Parathyroid adenoma (tissue), 2 donors: ENCODE data around the gene ABCC9.

Source experiments
- H2AFZ ChIP-seq: fragments of 300-600 bp; sonication (generic); one replicate; pipeline ENCODE4 v1.7.0; 2017; ENCODE audit warnings: antibody characterized with exemption, mild to moderate bottlenecking
- H3K27ac ChIP-seq: fragments of 300-600 bp; sonication (generic); one replicate; pipeline ENCODE4 v1.7.0; 2017
- H3K27me3 ChIP-seq: fragments of 300-600 bp; sonication (generic); one replicate; pipeline ENCODE4 v1.7.0; 2017; ENCODE audit warnings: low read length; ENCODE audit not compliant: control insufficient read depth, insufficient read depth
- H3K36me3 ChIP-seq: fragments of 300-600 bp; sonication (generic); one replicate; pipeline ENCODE4 v1.7.0; 2017; ENCODE audit warnings: low read length; ENCODE audit not compliant: control insufficient read depth, insufficient read depth
- H3K4me1 ChIP-seq: fragments of 300-600 bp; sonication (generic); one replicate; pipeline ENCODE4 v1.7.0; 2017; ENCODE audit warnings: control low read depth
- H3K4me2 ChIP-seq: fragments of 300-600 bp; sonication (generic); one replicate; pipeline ENCODE4 v1.7.0; 2017; ENCODE audit warnings: low read length
- H3K4me3 ChIP-seq: fragments of 300-600 bp; sonication (generic); one replicate; pipeline ENCODE4 v1.7.0; 2017; ENCODE audit warnings: low read depth, low read length
- H3K79me2 ChIP-seq: fragments of 300-600 bp; sonication (generic); one replicate; pipeline ENCODE4 v1.7.0; 2017; ENCODE audit warnings: control low read depth
- H3K9ac ChIP-seq: fragments of 300-600 bp; sonication (generic); one replicate; pipeline ENCODE4 v1.7.0; 2017; ENCODE audit warnings: mild to moderate bottlenecking
- H3K9me3 ChIP-seq: fragments of 300-600 bp; sonication (generic); one replicate; pipeline ENCODE4 v1.7.0; 2017; ENCODE audit warnings: low read length; ENCODE audit not compliant: control insufficient read depth
- CTCF ChIP-seq: fragments of 300-600 bp; sonication (generic); IDR thresholded peaks from one replicate; pipeline ENCODE4 v1.7.0; 2017; ENCODE audit warnings: antibody characterized with exemption, mild to moderate bottlenecking
- donor health status: primary hyperparathyroidism.

The ABCC9 gene

GRCh38 chr12:21895651-21896050 lies 45.6 kb downstream of the ABCC9 start:
- no peak for TF ChIP-seq CTCF
- no peaks in the 10 kb centered on the region for H3K9me3 ChIP-seq
- no peak overlapping the region for H3K4me3 ChIP-seq
- H3K79me2 ChIP-seq: no peaks in the 10 kb centered on the region
- H2AFZ ChIP-seq: no peak overlapping the region
- H3K4me2 ChIP-seq: no peak overlapping the region
- no peaks in the 10 kb centered on the region for H3K4me1 ChIP-seq
- no peak overlapping the region for H3K27ac ChIP-seq
- no peaks in the 10 kb centered on the region for H3K36me3 ChIP-seq
- no peak overlapping the region for H3K9ac ChIP-seq
- no peaks in the 10 kb centered on the region for H3K27me3 ChIP-seq

- H3K79me2 ChIP-seq: no peaks in the 10 kb centered on the region
- H3K4me2 ChIP-seq: no peak overlapping the region
- H2AFZ ChIP-seq: no peak overlapping the region
- no peaks in the 10 kb centered on the region for H3K4me1 ChIP-seq
- H3K9ac ChIP-seq: no peak overlapping the region
- H3K9me3 ChIP-seq: no peaks in the 10 kb centered on the region
- H3K4me3 ChIP-seq: no peak overlapping the region
- TF ChIP-seq CTCF: no peak
- H3K27ac ChIP-seq: no peak overlapping the region
- no peaks in the 10 kb centered on the region for H3K27me3 ChIP-seq
- no peaks in the 10 kb centered on the region for H3K36me3 ChIP-seq
These were observed 46.2 kb downstream of the ABCC9 start for GRCh38 chr12:21894792-21895595.

- H3K9ac ChIP-seq: no peak overlapping the region
- H3K4me1 ChIP-seq: no peaks in the 10 kb centered on the region
- no peak for TF ChIP-seq CTCF
- H2AFZ ChIP-seq: no peak overlapping the region
- no peaks in the 10 kb centered on the region for H3K27me3 ChIP-seq
- H3K9me3 ChIP-seq: no peaks in the 10 kb centered on the region
- H3K79me2 ChIP-seq: no peaks in the 10 kb centered on the region
- no peak overlapping the region for H3K4me2 ChIP-seq
- no peak overlapping the region for H3K4me3 ChIP-seq
- H3K27ac ChIP-seq: no peak overlapping the region
- no peaks in the 10 kb centered on the region for H3K36me3 ChIP-seq
These were observed 47.3 kb downstream of the ABCC9 start for GRCh38 chr12:21893924-21894323.

GRCh38 chr12:21892341-21892740 lies 48.9 kb downstream of the ABCC9 start:
- Histone ChIP-seq H3K4me2 (no peak overlapping the region), H3K9ac (no peak overlapping the region), H3K27me3 (no peaks in the 10 kb centered on the region), H3K9me3 (no peaks in the 10 kb centered on the region), H3K36me3 (no peaks in the 10 kb centered on the region), H3K4me3 (no peak overlapping the region), H3K4me1 (no peaks in the 10 kb centered on the region), H2AFZ (no peak overlapping the region), H3K79me2 (no peaks in the 10 kb centered on the region), H3K27ac (no peak overlapping the region)
- no peak for TF ChIP-seq CTCF

- Histone ChIP-seq H3K36me3 (no peaks in the 10 kb centered on the region), H3K9me3 (no peaks in the 10 kb centered on the region), H3K4me2 (no peak overlapping the region), H3K79me2 (no peaks in the 10 kb centered on the region), H2AFZ (no peak overlapping the region), H3K4me1 (no peaks in the 10 kb centered on the region), H3K4me3 (no peak overlapping the region), H3K9ac (no peak overlapping the region), H3K27ac (no peak overlapping the region), H3K27me3 (no peaks in the 10 kb centered on the region)
- no peak for TF ChIP-seq CTCF
These were observed 49.4 kb downstream of the ABCC9 start for GRCh38 chr12:21891751-21892217.
